Activated T-cell treated with anti-CD3 and anti-CD28 coated beads for 4 hours (primary cell): ENCODE results near the gene TBX19.

ENCODE experiments used
- DNase-seq: peaks from one replicate; pipeline ENCODE4 v3.0.0-alpha.2; 2020

The TBX19 gene

DNA sequence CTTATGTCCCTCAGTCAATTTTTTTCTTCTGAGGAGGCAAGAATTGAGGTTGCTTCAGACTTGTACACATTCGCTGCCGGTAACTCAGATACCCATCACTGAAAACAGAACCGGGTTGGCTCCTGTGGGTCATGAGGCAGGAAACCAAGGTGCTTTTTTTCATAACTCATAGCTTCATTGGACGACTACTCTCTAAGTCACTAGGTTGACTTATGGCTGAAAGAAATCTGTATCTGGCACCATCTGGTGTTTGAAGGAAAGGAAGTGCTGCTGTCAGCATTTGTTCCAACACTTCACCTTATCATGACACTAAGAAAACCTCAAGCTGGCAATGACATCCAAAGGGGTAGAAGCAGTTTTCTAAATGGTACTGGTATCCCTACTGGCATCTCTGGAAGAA lies 82.3 kb downstream of the TBX19 start:
- DNase-seq = peak; percentile 15
